Neural cell (in vitro differentiated cells): ENCODE data around the gene BTBD17. TPM values are rescaled to one million over a fixed set of nuclear protein-coding genes. Genes with fewer than 3 reads are reported as not detected.

Source experiments
- H2AFZ ChIP-seq: fragments of 200-600, 300-800 bp; sonication (generic), shearing (Covaris generic); 2 replicates; pipeline ENCODE4 v1.6.0; 2014; ENCODE audit warnings: low read depth, mild to moderate bottlenecking, antibody characterized with exemption, low read length, moderate library complexity
- H3F3A ChIP-seq: fragments of 200-600 bp; shearing (Covaris generic); 2 replicates; pipeline ENCODE4 v1.6.1; 2016; ENCODE audit warnings: mild to moderate bottlenecking, moderate library complexity, mixed read lengths, antibody characterized with exemption, low read length; ENCODE audit not compliant: insufficient read depth, poor library complexity, severe bottlenecking
- H3K27ac ChIP-seq: fragments of 200-600, 300-800 bp; sonication (generic), shearing (Covaris generic); 2 replicates; pipeline ENCODE4 v1.5.1; 2014; ENCODE audit warnings: mild to moderate bottlenecking, low read length, moderate library complexity
- H3K27me3 ChIP-seq: fragments of 300-800, 200-600 bp; sonication (generic), shearing (Covaris generic); 2 replicates; pipeline ENCODE4 v1.6.0; 2014; ENCODE audit warnings: mild to moderate bottlenecking, low read depth, low read length, moderate library complexity; ENCODE audit not compliant: insufficient read depth
- H3K36me3 ChIP-seq: fragments of 300-800, 200-600 bp; sonication (generic), shearing (Covaris generic); 2 replicates; pipeline ENCODE4 v1.5.1; 2014; ENCODE audit warnings: mild to moderate bottlenecking, antibody characterized with exemption, low read length, moderate library complexity; ENCODE audit not compliant: insufficient read depth
- H3K4me2 ChIP-seq: fragments of 300-800, 200-600 bp; sonication (generic), shearing (Covaris generic); 2 replicates; pipeline ENCODE4 v1.6.0; 2014; ENCODE audit warnings: mild to moderate bottlenecking, low read length
- H3K4me3 ChIP-seq: fragments of 300-800, 200-600 bp; sonication (generic), shearing (Covaris generic); 2 replicates; pipeline ENCODE4 v1.5.1; 2014; ENCODE audit warnings: mild to moderate bottlenecking, low read length, moderate library complexity
- H3K79me2 ChIP-seq: fragments of 200-600 bp; shearing (Covaris generic); replicated peaks from 2 replicates; pipeline ENCODE4 v1.6.0; 2014; ENCODE audit warnings: mild to moderate bottlenecking, low read length, moderate library complexity; ENCODE audit not compliant: insufficient read depth
- H3K9ac ChIP-seq: fragments of 300-800, 200-600 bp; sonication (generic), shearing (Covaris generic); 2 replicates; pipeline ENCODE4 v1.6.1; 2016; ENCODE audit warnings: mild to moderate bottlenecking, low read length, mixed read lengths
- H3K9me2 ChIP-seq: fragments of 200-600 bp; shearing (Covaris generic); 2 replicates; pipeline ENCODE4 v1.6.1; 2016; ENCODE audit warnings: mild to moderate bottlenecking, low read length, mixed read lengths; ENCODE audit not compliant: insufficient read depth
- H3K9me3 ChIP-seq: fragments of 200-600, 300-800 bp; sonication (generic), shearing (Covaris generic); 2 replicates; pipeline ENCODE4 v1.6.1; 2016; ENCODE audit warnings: mild to moderate bottlenecking, mixed run types, low read length, moderate library complexity, mixed read lengths
- H4K20me1 ChIP-seq: fragments of 200-600 bp; shearing (Covaris generic); 2 replicates; pipeline ENCODE4 v1.6.1; 2016; ENCODE audit warnings: mild to moderate bottlenecking, mixed run types; ENCODE audit not compliant: insufficient read depth
- EP300 ChIP-seq: fragments of 450-650 bp; conservative IDR thresholded peaks from 2 replicates; pipeline ENCODE4 v1.6.1; 2014; ENCODE audit warnings: antibody characterized with exemption, mild to moderate bottlenecking, moderate library complexity; ENCODE audit not compliant: poor library complexity, severe bottlenecking
- EZH2 ChIP-seq: fragments of 200-600, 300-800 bp; shearing (Covaris generic), sonication (generic); IDR thresholded peaks from 2 replicates; pipeline ENCODE4 v1.6.1; 2014; ENCODE audit warnings: antibody characterized with exemption, low read length, borderline replicate concordance, mild to moderate bottlenecking; ENCODE audit not compliant: insufficient read depth, poor library complexity, severe bottlenecking
- MXI1 ChIP-seq: fragments of 450-650 bp; conservative IDR thresholded peaks from 2 replicates; pipeline ENCODE4 v1.6.1; 2014; ENCODE audit warnings: antibody characterized with exemption, mild to moderate bottlenecking; ENCODE audit not compliant: poor library complexity, severe bottlenecking
- POLR2AphosphoS5 ChIP-seq: IDR thresholded peaks from 2 replicates; pipeline ENCODE4 v1.6.1; 2012
- RAD21 ChIP-seq: fragments of 450-650 bp; conservative IDR thresholded peaks from 2 replicates; pipeline ENCODE4 v1.6.1; 2014; ENCODE audit warnings: antibody characterized with exemption, mild to moderate bottlenecking, moderate library complexity
- SMC3 ChIP-seq: fragments of 450-650 bp; conservative IDR thresholded peaks from 2 replicates; pipeline ENCODE4 v1.6.1; 2014; ENCODE audit warnings: antibody characterized with exemption, mild to moderate bottlenecking, moderate library complexity; ENCODE audit not compliant: poor library complexity
- TAF1 ChIP-seq: IDR thresholded peaks from 2 replicates; pipeline ENCODE4 v1.6.1; 2012; ENCODE audit warnings: low read depth
- polyA plus RNA-seq: library from polyadenylated mRNA; depleted of rRNA; stranded (reverse); fragments of >200 nt; gene quantifications from 2 replicates; pipeline ENCODE4 v1.2.3, GENCODE V29; 2014
- TF ChIP-seq, protein P1 (sequence below): fragments of 450-650 bp; IDR thresholded peaks from 2 replicates; pipeline ENCODE4 v1.5.1; 2014; ENCODE audit warnings: antibody characterized with exemption, mild to moderate bottlenecking, moderate library complexity; ENCODE audit not compliant: poor library complexity, severe bottlenecking
- TF ChIP-seq, protein P2 (sequence below): IDR thresholded peaks from 2 replicates; pipeline ENCODE4 v1.6.1; 2012; ENCODE audit warnings: borderline replicate concordance

Gene BTBD17
- polyA plus RNA-seq, 1 donor from 2014 or later: 5.3 TPM

- TF ChIP-seq EP300: no peak
- no peak for TF ChIP-seq EZH2
Observed at GRCh38 chr17:74324521-74324920, 37.1 kb downstream of the BTBD17 start (continued).

DNA sequence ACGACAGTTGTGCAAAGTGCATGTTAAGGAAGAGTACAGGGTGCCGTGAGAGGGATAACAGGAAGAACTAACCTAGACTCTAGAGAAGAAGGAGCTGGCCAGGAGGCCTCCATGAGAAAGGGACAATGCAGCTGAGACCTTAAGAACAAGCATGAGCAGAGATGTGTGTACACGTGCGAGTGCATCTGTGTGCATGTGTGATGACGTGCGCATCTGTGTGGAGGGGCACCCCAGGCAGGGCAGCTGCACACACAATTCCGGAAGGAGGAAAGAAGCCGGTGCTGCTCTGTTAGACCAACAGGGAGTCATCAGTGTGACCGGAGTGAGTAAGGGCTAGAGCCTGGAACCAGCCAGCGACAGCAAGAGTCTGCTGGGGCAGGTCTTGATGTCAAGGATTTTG is 43.3 kb downstream of the BTBD17 start:
- Histone ChIP-seq H3K36me3 (no peaks in the 10 kb centered on the region), H3F3A (no peaks in the 10 kb centered on the region), H3K27ac (no peak overlapping the region), H2AFZ (no peak overlapping the region), H3K4me3 (no peak overlapping the region), H3K9ac (no peak overlapping the region), H3K9me3 (no peaks in the 10 kb centered on the region), H3K4me2 (no peak overlapping the region), H3K79me2 (no peaks in the 10 kb centered on the region), H4K20me1 (no peaks in the 10 kb centered on the region), H3K9me2 (no peaks in the 10 kb centered on the region), H3K27me3 (no peaks in the 10 kb centered on the region)
- TF ChIP-seq POLR2AphosphoS5 (no peak), EZH2 (no peak), MXI1 (no peak), EP300 (no peak), RAD21 (no peak), TAF1 (no peak), SMC3 (no peak)
- TF ChIP-seq, protein P1, sequence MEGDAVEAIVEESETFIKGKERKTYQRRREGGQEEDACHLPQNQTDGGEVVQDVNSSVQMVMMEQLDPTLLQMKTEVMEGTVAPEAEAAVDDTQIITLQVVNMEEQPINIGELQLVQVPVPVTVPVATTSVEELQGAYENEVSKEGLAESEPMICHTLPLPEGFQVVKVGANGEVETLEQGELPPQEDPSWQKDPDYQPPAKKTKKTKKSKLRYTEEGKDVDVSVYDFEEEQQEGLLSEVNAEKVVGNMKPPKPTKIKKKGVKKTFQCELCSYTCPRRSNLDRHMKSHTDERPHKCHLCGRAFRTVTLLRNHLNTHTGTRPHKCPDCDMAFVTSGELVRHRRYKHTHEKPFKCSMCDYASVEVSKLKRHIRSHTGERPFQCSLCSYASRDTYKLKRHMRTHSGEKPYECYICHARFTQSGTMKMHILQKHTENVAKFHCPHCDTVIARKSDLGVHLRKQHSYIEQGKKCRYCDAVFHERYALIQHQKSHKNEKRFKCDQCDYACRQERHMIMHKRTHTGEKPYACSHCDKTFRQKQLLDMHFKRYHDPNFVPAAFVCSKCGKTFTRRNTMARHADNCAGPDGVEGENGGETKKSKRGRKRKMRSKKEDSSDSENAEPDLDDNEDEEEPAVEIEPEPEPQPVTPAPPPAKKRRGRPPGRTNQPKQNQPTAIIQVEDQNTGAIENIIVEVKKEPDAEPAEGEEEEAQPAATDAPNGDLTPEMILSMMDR: no peak
- TF ChIP-seq, protein P2, sequence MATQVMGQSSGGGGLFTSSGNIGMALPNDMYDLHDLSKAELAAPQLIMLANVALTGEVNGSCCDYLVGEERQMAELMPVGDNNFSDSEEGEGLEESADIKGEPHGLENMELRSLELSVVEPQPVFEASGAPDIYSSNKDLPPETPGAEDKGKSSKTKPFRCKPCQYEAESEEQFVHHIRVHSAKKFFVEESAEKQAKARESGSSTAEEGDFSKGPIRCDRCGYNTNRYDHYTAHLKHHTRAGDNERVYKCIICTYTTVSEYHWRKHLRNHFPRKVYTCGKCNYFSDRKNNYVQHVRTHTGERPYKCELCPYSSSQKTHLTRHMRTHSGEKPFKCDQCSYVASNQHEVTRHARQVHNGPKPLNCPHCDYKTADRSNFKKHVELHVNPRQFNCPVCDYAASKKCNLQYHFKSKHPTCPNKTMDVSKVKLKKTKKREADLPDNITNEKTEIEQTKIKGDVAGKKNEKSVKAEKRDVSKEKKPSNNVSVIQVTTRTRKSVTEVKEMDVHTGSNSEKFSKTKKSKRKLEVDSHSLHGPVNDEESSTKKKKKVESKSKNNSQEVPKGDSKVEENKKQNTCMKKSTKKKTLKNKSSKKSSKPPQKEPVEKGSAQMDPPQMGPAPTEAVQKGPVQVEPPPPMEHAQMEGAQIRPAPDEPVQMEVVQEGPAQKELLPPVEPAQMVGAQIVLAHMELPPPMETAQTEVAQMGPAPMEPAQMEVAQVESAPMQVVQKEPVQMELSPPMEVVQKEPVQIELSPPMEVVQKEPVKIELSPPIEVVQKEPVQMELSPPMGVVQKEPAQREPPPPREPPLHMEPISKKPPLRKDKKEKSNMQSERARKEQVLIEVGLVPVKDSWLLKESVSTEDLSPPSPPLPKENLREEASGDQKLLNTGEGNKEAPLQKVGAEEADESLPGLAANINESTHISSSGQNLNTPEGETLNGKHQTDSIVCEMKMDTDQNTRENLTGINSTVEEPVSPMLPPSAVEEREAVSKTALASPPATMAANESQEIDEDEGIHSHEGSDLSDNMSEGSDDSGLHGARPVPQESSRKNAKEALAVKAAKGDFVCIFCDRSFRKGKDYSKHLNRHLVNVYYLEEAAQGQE: no peak

DNA sequence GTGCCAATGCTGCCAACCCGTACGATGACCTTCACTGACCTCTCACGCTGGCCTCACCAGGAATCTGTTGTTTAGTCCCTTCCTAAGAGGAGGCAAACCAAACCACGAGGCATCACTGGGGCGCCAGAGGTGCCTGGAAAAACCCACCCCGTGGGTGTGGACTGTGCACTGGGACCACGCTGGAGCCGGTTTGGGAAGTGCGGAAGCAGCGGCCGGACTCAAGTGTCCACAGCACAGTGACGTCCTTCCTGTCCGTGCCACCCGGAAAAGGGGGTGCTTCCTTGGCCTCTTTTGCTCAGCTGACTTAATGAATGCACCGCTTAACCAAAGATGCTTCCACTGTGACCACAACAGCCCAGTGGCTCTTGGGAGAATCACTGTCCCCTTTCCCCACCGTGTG is 44.6 kb downstream of the BTBD17 start:
- Histone ChIP-seq H3K79me2 (no peaks in the 10 kb centered on the region), H3K9me2 (no peaks in the 10 kb centered on the region), H4K20me1 (no peaks in the 10 kb centered on the region), H3K9ac (no peak overlapping the region), H3F3A (no peaks in the 10 kb centered on the region), H3K4me2 (no peak overlapping the region), H3K27me3 (no peaks in the 10 kb centered on the region), H3K4me3 (no peak overlapping the region), H2AFZ (no peak overlapping the region), H3K9me3 (no peaks in the 10 kb centered on the region), H3K27ac (no peak overlapping the region), H3K36me3 (no peaks in the 10 kb centered on the region)
- TF ChIP-seq RAD21 (no peak), POLR2AphosphoS5 (no peak), MXI1 (no peak), EP300 (no peak), SMC3 (no peak), TAF1 (no peak), EZH2 (no peak)
- TF ChIP-seq, protein P2: no peak
- TF ChIP-seq, protein P1: no peak
